Endodermal cell (in vitro differentiated cells): Measurements from ENCODE around the gene DLG1. TPM values are rescaled to one million over a fixed set of nuclear protein-coding genes. Genes with fewer than 3 reads are reported as not detected.

Experiments
- DNase-seq: peaks from one replicate; pipeline ENCODE4 v3.0.0-alpha.2; 2017
- H3K27ac ChIP-seq: 2 replicates; pipeline ENCODE4 v1.5.1; 2013; ENCODE audit warnings: mild to moderate bottlenecking, low read depth, low read length, moderate library complexity
- H3K27me3 ChIP-seq: 2 replicates; pipeline ENCODE4 v1.6.1; 2013; ENCODE audit warnings: mild to moderate bottlenecking, low read length, moderate library complexity; ENCODE audit not compliant: insufficient read depth, control insufficient read depth, poor library complexity, severe bottlenecking
- H3K36me3 ChIP-seq: 2 replicates; pipeline ENCODE4 v1.7.0; 2013; ENCODE audit warnings: mild to moderate bottlenecking, low read length, moderate library complexity; ENCODE audit not compliant: control insufficient read depth, insufficient read depth
- H3K4me1 ChIP-seq: one replicate; pipeline ENCODE4 v1.7.0; 2013; ENCODE audit warnings: low read length; ENCODE audit not compliant: control insufficient read depth, insufficient read depth
- H3K4me3 ChIP-seq: 2 replicates; pipeline ENCODE4 v1.5.1; 2013; ENCODE audit warnings: mild to moderate bottlenecking, low read length, moderate library complexity
- H3K9ac ChIP-seq: 2 replicates; pipeline ENCODE4 v1.6.1; 2013; ENCODE audit warnings: mild to moderate bottlenecking, low read length, moderate library complexity; ENCODE audit not compliant: poor library complexity, severe bottlenecking; ENCODE audit errors: extremely low read depth
- H3K9me3 ChIP-seq: 2 replicates; pipeline ENCODE4 v1.6.1; 2013; ENCODE audit warnings: mild to moderate bottlenecking, low read length, moderate library complexity; ENCODE audit not compliant: control insufficient read depth
- H3K27ac Mint-ChIP-seq: 2 replicates; pipeline ENCODE4 v1.8.0; 2020; ENCODE audit warnings: mixed read lengths
- H3K27me3 Mint-ChIP-seq: 2 replicates; pipeline ENCODE4 v1.8.0; 2021; ENCODE audit warnings: mild to moderate bottlenecking, mixed read lengths; ENCODE audit not compliant: insufficient read depth
- H3K36me3 Mint-ChIP-seq: 2 replicates; pipeline ENCODE4 v1.8.0; 2020; ENCODE audit warnings: low read depth, mixed read lengths
- H3K4me1 Mint-ChIP-seq: 2 replicates; pipeline ENCODE4 v1.8.0; 2020; ENCODE audit warnings: mixed read lengths
- H3K4me3 Mint-ChIP-seq: 2 replicates; pipeline ENCODE4 v1.8.0; 2020; ENCODE audit warnings: mild to moderate bottlenecking, moderate library complexity, mixed read lengths
- H3K9me3 Mint-ChIP-seq: 2 replicates; pipeline ENCODE4 v1.8.0; 2020; ENCODE audit warnings: mild to moderate bottlenecking, mixed read lengths
- CTCF ChIP-seq: fragments of 200-600 bp; sonication (generic); conservative IDR thresholded peaks from 2 replicates; pipeline ENCODE4 v1.5.0; 2021; ENCODE audit warnings: antibody characterized with exemption, mild to moderate bottlenecking
- WGBS, 2 experiments: methylation state at CpG; one replicate each; pipeline versions ENCODE4 v1.1.5 to v1.1.7; 2013; ENCODE audit warnings: missing lambda C conversion rate in 2 of 2, mixed read lengths in 1 of 2; ENCODE audit not compliant: insufficient coverage in 1 of 2, insufficient read length in 1 of 2; 5-methylcytosine and 5-hydroxymethylcytosine counted together
- total RNA-seq, 2 donors: library from RNA; stranded (reverse); fragmentation: NEBNext Ultra II Directional in 1 of 2; extraction: Animal tissue kit (Norgen Biotek cat#: 25700) in 1 of 2; gene quantifications; 2 replicates in 1 of 2; 3 replicates in 1 of 2; pipeline ENCODE4 v1.2.1, GENCODE V29; 2021

The DLG1 gene
- total RNA-seq, 2 donors from 2014 or later, result 78.7 to 96.9 TPM

DNA sequence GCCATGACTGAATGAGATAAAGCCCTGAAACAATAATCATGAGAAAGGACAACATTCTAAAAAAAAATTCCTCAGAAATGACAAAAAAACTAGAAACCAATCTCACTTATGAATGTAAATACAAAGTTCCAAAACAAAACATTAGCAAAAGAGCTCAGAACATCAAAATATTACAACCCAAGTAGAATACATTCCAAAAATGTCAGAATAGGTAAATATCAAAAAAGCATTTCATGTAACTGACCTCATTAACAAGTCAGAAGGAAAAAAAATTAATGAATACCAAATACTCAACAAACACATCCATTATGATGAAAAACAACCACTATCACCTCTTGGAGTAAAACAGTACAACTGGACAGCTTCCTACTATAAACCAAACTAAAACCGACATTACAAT is 93.1 kb downstream of the DLG1 start:
- Mint-ChIP-seq H3K4me1 (peaks cover 48% of the 10 kb centered on the region), H3K4me3 (no peak overlapping the region), H3K27me3 (no peaks in the 10 kb centered on the region), H3K36me3 (no peaks in the 10 kb centered on the region), H3K27ac (no peak overlapping the region), H3K9me3 (no peaks in the 10 kb centered on the region)
- H3K9me3 ChIP-seq, result no peaks in the 10 kb centered on the region
- DNase-seq, result no peak
- no peaks in the 10 kb centered on the region for H3K36me3 ChIP-seq
- no peak overlapping the region for H3K9ac ChIP-seq
- no peak overlapping the region for H3K27ac ChIP-seq
- WGBS, 2 experiments, result 100% methylated on average over 1 of the region's 1 CpG; no CpG with 5 or more reads in 1 of the 2 experiments
- no peaks in the 10 kb centered on the region for H3K4me1 ChIP-seq
- H3K4me3 ChIP-seq, result no peak overlapping the region
- H3K27me3 ChIP-seq, result no peaks in the 10 kb centered on the region
- TF ChIP-seq CTCF, result no peak

- H3K27me3 Mint-ChIP-seq, result no peaks in the 10 kb centered on the region
- H3K27ac ChIP-seq, result no peak overlapping the region
- WGBS, 2 experiments, result 58 to 67% methylated on average over 3 of the region's 3 CpGs
- H3K4me3 Mint-ChIP-seq, result no peak overlapping the region
- H3K4me1 ChIP-seq, result no peaks in the 10 kb centered on the region
- DNase-seq, result no peak
- H3K9ac ChIP-seq, result no peak overlapping the region
- no peaks in the 10 kb centered on the region for H3K36me3 Mint-ChIP-seq
- no peak overlapping the region for H3K4me3 ChIP-seq
- H3K4me1 Mint-ChIP-seq, result peaks cover 44% of the 10 kb centered on the region
- no peaks in the 10 kb centered on the region for H3K36me3 ChIP-seq
- H3K27ac Mint-ChIP-seq, result no peak overlapping the region
- H3K9me3 ChIP-seq, result no peaks in the 10 kb centered on the region
- no peak for TF ChIP-seq CTCF
- H3K9me3 Mint-ChIP-seq, result no peaks in the 10 kb centered on the region
- H3K27me3 ChIP-seq, result no peaks in the 10 kb centered on the region
Measured at GRCh38 chr3:197204736-197205135, 93.7 kb downstream of the DLG1 start.

- peak overlapping the region; percentile 19 for H3K4me3 ChIP-seq
- H3K27me3 ChIP-seq, result no peaks in the 10 kb centered on the region
- peak; percentile 61 for DNase-seq
- Mint-ChIP-seq H3K9me3 (no peaks in the 10 kb centered on the region), H3K27ac (peak overlapping the region; percentile 80), H3K4me1 (peaks cover 35% of the 10 kb centered on the region), H3K27me3 (no peaks in the 10 kb centered on the region), H3K36me3 (no peaks in the 10 kb centered on the region), H3K4me3 (no peak overlapping the region)
- no peak overlapping the region for H3K27ac ChIP-seq
- H3K9me3 ChIP-seq, result no peaks in the 10 kb centered on the region
- WGBS, 2 experiments, result 57% methylated on average over 2 of the region's 2 CpGs; no CpG with 5 or more reads in 1 of the 2 experiments
- no peaks in the 10 kb centered on the region for H3K4me1 ChIP-seq
- no peak overlapping the region for H3K9ac ChIP-seq
- H3K36me3 ChIP-seq, result no peaks in the 10 kb centered on the region
- no peak for TF ChIP-seq CTCF
Measured at GRCh38 chr3:197203714-197204146, 94.7 kb downstream of the DLG1 start.
